Caco-2 (cell line): ENCODE results near the gene RGL4. TPM values are rescaled to one million over a fixed set of nuclear protein-coding genes. Genes with fewer than 3 reads are reported as not detected.

ENCODE experiments used
- BruUV-seq: library from RNA; stranded (reverse); fragments of 400-500 nt; replicated peaks from 2 replicates; lab custom pipeline; 2021; lab: Mats Ljungman, UMichigan
- CTCF ChIA-PET: fragments of 300-600 bp; sonication (Branson Sonifier 250); formaldehyde crosslinking; loops from one replicate; lab custom pipeline; 2022; ENCODE audit warnings: antibody characterized with exemption; lab: Charles Lee
- POLR2A ChIA-PET: fragments of 300-600 bp; sonication (Branson Sonifier 250); formaldehyde crosslinking; loops from one replicate; lab custom pipeline; 2022; ENCODE audit warnings: antibody characterized with exemption; lab: Charles Lee
- DNase-seq, 2 experiments: peaks; one replicate each; pipeline versions ENCODE4 v3.0.0 to v3.0.0-alpha.2; 2020 to 2022
- H3K27me3 ChIP-seq: replicated peaks from 2 replicates; pipeline ENCODE4 v1.6.0; 2011; ENCODE audit warnings: low read length; ENCODE audit not compliant: control insufficient read depth, insufficient read depth
- H3K36me3 ChIP-seq: 2 replicates; pipeline ENCODE4 v1.5.1; 2011; ENCODE audit warnings: low read length; ENCODE audit not compliant: control insufficient read depth, insufficient read depth
- H3K4me1 ChIP-seq: fragments of 250-450 bp; sonication (Bioruptor Pico); 2 replicates; pipeline ENCODE4 v1.5.1; 2020; ENCODE audit warnings: mild to moderate bottlenecking
- H3K4me3 ChIP-seq: 2 replicates; pipeline ENCODE4 v1.5.1; 2011; ENCODE audit warnings: low read depth, mild to moderate bottlenecking, control low read depth, low read length
- H3K9me3 ChIP-seq: fragments of 250-450 bp; sonication (Bioruptor Pico); 2 replicates; pipeline ENCODE4 v1.5.1; 2020; ENCODE audit warnings: mild to moderate bottlenecking, moderate library complexity
- H3K27ac Mint-ChIP-seq: one replicate; pipeline ENCODE4 v1.8.0; 2022; ENCODE audit warnings: mixed read lengths; ENCODE audit not compliant: unreplicated experiment
- H3K27me3 Mint-ChIP-seq: one replicate; pipeline ENCODE4 v1.8.0; 2022; ENCODE audit warnings: mixed read lengths; ENCODE audit not compliant: insufficient read depth, unreplicated experiment
- H3K36me3 Mint-ChIP-seq: one replicate; pipeline ENCODE4 v1.8.0; 2022; ENCODE audit warnings: mild to moderate bottlenecking, mixed read lengths; ENCODE audit not compliant: insufficient read depth, unreplicated experiment
- H3K4me1 Mint-ChIP-seq: one replicate; pipeline ENCODE4 v1.8.0; 2022; ENCODE audit warnings: low read depth, mixed read lengths; ENCODE audit not compliant: unreplicated experiment
- H3K4me3 Mint-ChIP-seq: one replicate; pipeline ENCODE4 v1.8.0; 2022; ENCODE audit warnings: mild to moderate bottlenecking, moderate library complexity, mixed read lengths; ENCODE audit not compliant: unreplicated experiment
- H3K9me3 Mint-ChIP-seq: one replicate; pipeline ENCODE4 v1.8.0; 2022; ENCODE audit warnings: mixed read lengths; ENCODE audit not compliant: unreplicated experiment
- CTCF ChIP-seq, 2 experiments: fragments of 200-600 bp in 1 of 2; IDR thresholded peaks; 1 replicate in 1 of 2; 2 replicates in 1 of 2; pipeline versions ENCODE4 v1.5.1 to v1.8.0; 2011 to 2022; ENCODE audit warnings: antibody characterized with exemption in 1 of 2, control low read depth in 1 of 2, inconsistent platforms in 1 of 2, low read depth in 1 of 2, low read length in 1 of 2, mild to moderate bottlenecking in 1 of 2, moderate library complexity in 1 of 2; ENCODE audit not compliant: insufficient read depth in 1 of 2, severe bottlenecking in 1 of 2, unreplicated experiment in 1 of 2
- intact Hi-C: fragments of 100-400 bp; cut with micrococcal nuclease; formaldehyde crosslinking; loops from one replicate; pipeline ENCODE4 v1.10.0; 2022; ENCODE audit not compliant: unreplicated experiment
- total RNA-seq: library from RNA; stranded (reverse); gene quantifications from 2 replicates; pipeline ENCODE4 v1.2.3, GENCODE V29; 2022

RGL4 gene
- total RNA-seq, 1 experiment from 2014 or later: not detected

DNA sequence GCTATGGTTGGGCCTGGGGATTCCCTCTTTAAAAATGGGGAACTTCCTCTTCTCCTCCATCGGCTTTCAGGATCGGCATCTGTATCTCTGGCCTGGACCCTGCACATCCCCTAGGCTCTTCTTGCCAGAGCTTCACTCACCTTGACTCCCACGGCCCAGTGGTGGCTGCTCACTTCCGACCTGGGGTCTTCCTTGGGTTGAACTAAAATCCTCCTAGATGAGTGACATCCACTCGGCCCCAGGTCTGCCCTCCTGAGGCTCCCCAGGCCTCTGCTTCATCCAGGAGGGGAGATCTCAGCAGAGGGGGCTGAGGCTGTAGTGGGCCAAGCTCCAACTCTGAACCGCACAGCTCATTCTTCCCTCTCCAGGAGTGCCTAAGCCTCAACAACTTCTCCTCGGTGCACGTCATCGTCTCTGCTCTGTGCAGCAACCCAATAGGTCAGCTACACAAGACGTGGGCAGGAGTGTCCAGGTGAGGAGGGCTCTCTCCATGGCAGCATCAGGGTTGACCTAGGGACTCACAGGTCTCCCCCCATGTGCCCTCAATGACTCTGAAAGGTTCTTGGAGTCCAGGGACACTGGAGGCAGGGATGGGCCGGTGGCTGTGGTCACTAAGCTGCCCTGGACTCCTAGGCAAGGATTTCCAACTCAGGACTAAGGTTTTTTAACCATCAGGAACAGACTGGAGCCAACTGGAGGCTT, 3.3 kb downstream of the RGL4 start:
- no peak for TF ChIP-seq CTCF (IDR thresholded peaks at IDR 0.05; ENCODE audit: insufficient read depth in 1 of 2, low read depth in 1 of 2, low read length in 1 of 2, severe bottlenecking in 1 of 2, unreplicated experiment in 1 of 2)
- Histone ChIP-seq H3K4me3 (no peak overlapping the region), H3K36me3 (peaks cover 4% of the 10 kb centered on the region), H3K4me1 (no peaks in the 10 kb centered on the region), H3K9me3 (no peaks in the 10 kb centered on the region), H3K27me3 (no peaks in the 10 kb centered on the region)
- ChIA-PET POLR2A (interaction anchor here (0.5 to 0.6 kb wide), 2 partner anchors 55 to 76 kb away, joined by 5 read pairs; no protein-coding TSS in a partner anchor), CTCF (no interaction called here)
- peaks cover 26% of the 10 kb centered on the region for H3K36me3 Mint-ChIP-seq
- intact Hi-C loops: no loop called here
- DNase-seq: no peak
- no peaks in the 10 kb centered on the region for H3K27me3 Mint-ChIP-seq
- no TSS peak for BruUV-seq
- no peaks in the 10 kb centered on the region for H3K9me3 Mint-ChIP-seq
- H3K4me1 Mint-ChIP-seq: no peaks in the 10 kb centered on the region
- H3K27ac Mint-ChIP-seq: no peak overlapping the region
- no peak overlapping the region for H3K4me3 Mint-ChIP-seq

GRCh38 chr22:23695141-23695540, 4.3 kb downstream of the RGL4 start:
- Mint-ChIP-seq H3K4me1 (no peaks in the 10 kb centered on the region), H3K27me3 (no peaks in the 10 kb centered on the region), H3K4me3 (no peak overlapping the region), H3K9me3 (no peaks in the 10 kb centered on the region), H3K36me3 (peaks cover 26% of the 10 kb centered on the region), H3K27ac (no peak overlapping the region)
- no TSS peak for BruUV-seq
- no peak overlapping the region for H3K4me3 ChIP-seq
- TF ChIP-seq CTCF (IDR thresholded peaks at IDR 0.05; ENCODE audit: insufficient read depth in 1 of 2, low read depth in 1 of 2, low read length in 1 of 2, severe bottlenecking in 1 of 2, unreplicated experiment in 1 of 2): no peak
- ChIA-PET CTCF (no interaction called here), POLR2A (no interaction called here)
- intact Hi-C loops: no loop called here
- peaks cover 4% of the 10 kb centered on the region for H3K36me3 ChIP-seq
- no peaks in the 10 kb centered on the region for H3K27me3 ChIP-seq
- H3K4me1 ChIP-seq: no peaks in the 10 kb centered on the region
- DNase-seq: no peak
- H3K9me3 ChIP-seq: no peaks in the 10 kb centered on the region

GRCh38 chr22:23695571-23696325, 4.9 kb downstream of the RGL4 start:
- no TSS peak for BruUV-seq
- no peak for DNase-seq
- ChIA-PET POLR2A (no interaction called here), CTCF (no interaction called here)
- Mint-ChIP-seq H3K27me3 (no peaks in the 10 kb centered on the region), H3K4me1 (no peaks in the 10 kb centered on the region), H3K27ac (no peak overlapping the region), H3K36me3 (peaks cover 26% of the 10 kb centered on the region), H3K9me3 (no peaks in the 10 kb centered on the region), H3K4me3 (no peak overlapping the region)
- Histone ChIP-seq H3K4me1 (no peaks in the 10 kb centered on the region), H3K4me3 (no peak overlapping the region), H3K36me3 (peaks cover 4% of the 10 kb centered on the region), H3K9me3 (no peaks in the 10 kb centered on the region), H3K27me3 (no peaks in the 10 kb centered on the region)
- TF ChIP-seq CTCF (IDR thresholded peaks at IDR 0.05; ENCODE audit: insufficient read depth in 1 of 2, low read depth in 1 of 2, low read length in 1 of 2, severe bottlenecking in 1 of 2, unreplicated experiment in 1 of 2): no peak
- intact Hi-C loops: no loop called here
